ES-I3 (cell line): ENCODE data around the gene EFNA3.

Experiments used
- H3K36me3 ChIP-seq: 2 replicates; pipeline ENCODE4 v1.6.1; 2013; ENCODE audit warnings: mild to moderate bottlenecking, low read length, control low read depth, moderate library complexity; ENCODE audit not compliant: insufficient read depth
- H3K4me1 ChIP-seq: 2 replicates; pipeline ENCODE4 v1.6.1; 2013; ENCODE audit warnings: mild to moderate bottlenecking, control low read depth, low read length; ENCODE audit not compliant: insufficient read depth
- H3K9ac ChIP-seq: 2 replicates; pipeline ENCODE4 v1.6.1; 2013; ENCODE audit warnings: low read depth, mild to moderate bottlenecking, low read length, moderate library complexity
- H3K9me3 ChIP-seq: 2 replicates; pipeline ENCODE4 v1.6.1; 2013; ENCODE audit warnings: mild to moderate bottlenecking, low read length, moderate library complexity; ENCODE audit not compliant: control insufficient read depth, insufficient read depth

The EFNA3 gene

DNA sequence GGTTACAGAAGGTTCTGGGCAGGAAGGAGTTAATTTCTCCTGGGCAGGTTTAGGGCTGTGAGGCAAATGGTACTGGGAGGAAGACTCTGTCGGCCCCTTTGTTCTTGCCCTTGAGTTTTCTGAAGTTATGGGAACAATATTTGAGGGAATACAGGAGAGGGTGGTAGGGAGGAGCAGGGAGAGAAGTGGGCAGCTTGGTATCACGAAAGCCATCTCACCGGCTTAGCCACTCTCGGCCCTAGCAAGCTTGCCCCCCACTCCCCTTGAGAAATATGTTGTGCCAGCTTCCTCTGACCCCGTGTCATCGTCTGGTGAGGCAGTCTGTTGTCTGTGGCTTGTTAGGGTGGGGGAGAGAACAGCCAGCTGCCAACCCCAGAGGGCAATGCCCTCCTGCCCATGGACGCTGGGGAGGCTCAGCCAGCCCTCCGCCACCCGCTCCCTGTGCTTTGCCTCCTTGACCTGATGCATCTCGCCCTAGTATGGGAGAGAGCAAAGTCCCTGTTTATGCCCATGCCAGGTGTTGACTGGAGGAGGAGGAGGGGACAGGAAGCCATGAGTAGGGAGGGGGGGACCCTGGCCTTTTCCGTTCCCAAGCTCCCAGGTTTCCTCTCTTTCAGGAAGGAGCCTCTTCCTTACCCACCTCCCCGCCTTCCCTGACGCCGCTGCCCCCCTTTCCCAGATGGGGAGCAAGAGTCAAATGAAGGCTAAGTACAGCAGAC, 50.3 kb downstream of the EFNA3 start:
- Histone ChIP-seq H3K9me3 (no peaks in the 10 kb centered on the region), H3K4me1 (peaks cover 28% of the 10 kb centered on the region), H3K36me3 (no peaks in the 10 kb centered on the region), H3K9ac (peak overlapping the region; percentile 55)

DNA sequence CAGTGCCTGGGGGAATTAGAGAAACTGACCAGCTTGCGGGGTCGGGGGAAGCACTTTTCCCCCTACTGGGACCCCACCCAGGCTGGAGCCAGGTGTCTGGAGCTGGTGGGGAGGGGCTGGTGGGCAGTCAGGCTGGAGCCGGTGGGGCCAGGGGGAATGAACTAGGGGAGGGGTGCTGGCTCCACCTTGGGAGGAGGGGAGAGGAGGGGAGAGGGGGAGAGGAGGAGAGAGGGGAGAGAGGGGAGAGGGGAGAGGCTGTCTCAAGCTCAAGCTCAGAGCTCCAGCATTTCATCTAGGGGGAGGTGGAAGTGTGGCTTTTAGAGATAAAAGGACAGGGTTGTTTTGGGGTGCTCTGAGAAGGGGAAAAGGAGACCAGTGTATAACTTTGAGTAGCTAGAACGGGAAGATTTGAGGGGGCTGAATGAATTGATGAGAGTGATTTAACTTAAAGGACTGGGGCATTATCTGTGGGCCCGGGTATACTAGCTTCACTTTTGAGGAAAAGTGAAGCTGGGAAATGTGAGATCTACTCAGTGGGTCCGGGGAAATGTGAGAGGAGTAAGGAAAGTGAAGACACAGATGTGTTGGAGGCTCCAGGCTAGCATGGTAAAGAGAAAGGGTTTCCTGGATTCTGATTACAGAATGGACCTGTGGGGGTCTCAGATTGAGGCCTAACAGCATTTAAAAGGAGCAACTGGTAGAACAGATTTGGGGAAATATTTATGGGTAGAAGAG, 51.8 kb downstream of the EFNA3 start:
- Histone ChIP-seq H3K4me1 (peaks cover 27% of the 10 kb centered on the region), H3K36me3 (no peaks in the 10 kb centered on the region), H3K9me3 (no peaks in the 10 kb centered on the region), H3K9ac (peak overlapping the region; percentile 55; the same call in 1 of the 2 replicates)

DNA sequence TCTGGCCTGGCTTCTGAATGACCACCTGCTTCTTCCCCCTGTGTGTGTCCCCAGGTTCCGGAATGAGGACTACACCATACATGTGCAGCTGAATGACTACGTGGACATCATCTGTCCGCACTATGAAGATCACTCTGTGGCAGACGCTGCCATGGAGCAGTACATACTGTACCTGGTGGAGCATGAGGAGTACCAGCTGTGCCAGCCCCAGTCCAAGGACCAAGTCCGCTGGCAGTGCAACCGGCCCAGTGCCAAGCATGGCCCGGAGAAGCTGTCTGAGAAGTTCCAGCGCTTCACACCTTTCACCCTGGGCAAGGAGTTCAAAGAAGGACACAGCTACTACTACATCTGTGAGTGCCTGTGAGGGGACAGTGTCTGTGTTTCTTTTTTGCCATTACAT, 52.6 kb downstream of the EFNA3 start:
- H3K36me3 ChIP-seq = no peaks in the 10 kb centered on the region
- no peaks in the 10 kb centered on the region for H3K9me3 ChIP-seq
- no peak overlapping the region for H3K9ac ChIP-seq
- peaks cover 23% of the 10 kb centered on the region for H3K4me1 ChIP-seq

DNA sequence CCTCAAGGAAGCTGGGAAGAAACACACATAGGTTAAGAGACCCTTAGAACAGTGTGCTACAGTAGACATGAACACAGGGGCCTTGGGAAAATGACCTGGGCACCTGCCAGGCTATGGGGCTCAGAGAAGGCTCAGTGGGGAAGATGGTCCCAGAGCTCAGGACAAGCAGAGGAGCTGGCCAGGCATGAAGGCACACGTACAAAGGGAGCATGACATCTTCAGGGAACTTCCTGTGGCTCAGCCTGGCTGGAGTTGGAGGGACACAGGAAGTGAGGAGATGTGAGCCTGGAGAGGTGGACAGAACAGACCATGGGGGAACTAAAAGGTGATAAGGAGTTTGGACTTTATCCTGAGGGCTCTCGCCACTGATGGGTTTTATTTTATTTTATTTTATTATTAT, 53.2 kb downstream of the EFNA3 start:
- H3K9ac ChIP-seq = no peak overlapping the region
- no peaks in the 10 kb centered on the region for H3K36me3 ChIP-seq
- peaks cover 25% of the 10 kb centered on the region for H3K4me1 ChIP-seq
- no peaks in the 10 kb centered on the region for H3K9me3 ChIP-seq

DNA sequence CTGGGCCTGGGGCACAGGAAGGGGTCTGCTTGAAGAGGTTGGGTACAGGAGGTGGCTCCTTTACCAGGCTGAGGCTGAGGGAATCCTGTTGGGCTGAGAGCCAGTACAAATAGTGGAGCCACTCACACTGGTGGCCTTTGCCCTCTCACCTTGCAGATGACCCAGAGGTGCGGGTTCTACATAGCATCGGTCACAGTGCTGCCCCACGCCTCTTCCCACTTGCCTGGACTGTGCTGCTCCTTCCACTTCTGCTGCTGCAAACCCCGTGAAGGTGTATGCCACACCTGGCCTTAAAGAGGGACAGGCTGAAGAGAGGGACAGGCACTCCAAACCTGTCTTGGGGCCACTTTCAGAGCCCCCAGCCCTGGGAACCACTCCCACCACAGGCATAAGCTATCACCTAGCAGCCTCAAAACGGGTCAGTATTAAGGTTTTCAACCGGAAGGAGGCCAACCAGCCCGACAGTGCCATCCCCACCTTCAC, 55.2 kb downstream of the EFNA3 start:
- Histone ChIP-seq H3K9ac (no peak overlapping the region), H3K9me3 (no peaks in the 10 kb centered on the region), H3K4me1 (peaks cover 19% of the 10 kb centered on the region), H3K36me3 (no peaks in the 10 kb centered on the region)

DNA sequence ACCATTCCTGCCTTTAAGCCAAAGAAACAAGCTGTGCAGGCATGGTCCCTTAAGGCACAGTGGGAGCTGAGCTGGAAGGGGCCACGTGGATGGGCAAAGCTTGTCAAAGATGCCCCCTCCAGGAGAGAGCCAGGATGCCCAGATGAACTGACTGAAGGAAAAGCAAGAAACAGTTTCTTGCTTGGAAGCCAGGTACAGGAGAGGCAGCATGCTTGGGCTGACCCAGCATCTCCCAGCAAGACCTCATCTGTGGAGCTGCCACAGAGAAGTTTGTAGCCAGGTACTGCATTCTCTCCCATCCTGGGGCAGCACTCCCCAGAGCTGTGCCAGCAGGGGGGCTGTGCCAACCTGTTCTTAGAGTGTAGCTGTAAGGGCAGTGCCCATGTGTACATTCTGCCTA, 55.7 kb downstream of the EFNA3 start:
- peak overlapping the region; percentile 81; the same call in 1 of the 2 replicates for H3K9ac ChIP-seq
- no peaks in the 10 kb centered on the region for H3K9me3 ChIP-seq
- H3K4me1 ChIP-seq = peaks cover 17% of the 10 kb centered on the region
- H3K36me3 ChIP-seq = no peaks in the 10 kb centered on the region

DNA sequence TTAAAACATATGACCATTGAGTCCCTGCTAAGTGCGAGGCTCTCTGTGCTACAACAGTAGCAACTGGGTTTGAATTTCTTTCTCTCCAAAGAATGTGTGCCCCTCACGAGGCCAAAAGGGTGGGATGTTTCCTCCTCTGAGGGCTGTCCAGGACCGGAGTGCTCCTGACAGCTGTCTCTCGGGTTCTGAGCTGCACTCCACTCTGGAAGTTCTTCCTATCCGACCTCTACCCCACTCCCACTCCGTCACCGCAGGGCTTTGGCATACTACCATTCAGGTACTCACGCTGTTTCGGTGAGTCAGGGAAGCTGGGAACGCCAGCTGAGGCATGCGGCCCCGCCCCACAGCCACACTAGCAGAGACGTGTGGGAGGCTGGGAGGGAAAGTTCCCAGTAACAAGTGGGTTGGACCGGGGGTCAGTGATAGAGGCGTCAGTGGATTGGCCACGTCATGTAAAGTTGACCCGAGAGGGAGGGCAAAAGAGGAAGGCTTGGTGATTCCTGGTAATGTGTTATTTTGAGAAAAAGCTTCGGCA, 56.3 kb downstream of the EFNA3 start:
- Histone ChIP-seq H3K9ac (peak overlapping the region; percentile 81), H3K36me3 (no peaks in the 10 kb centered on the region), H3K4me1 (peaks cover 17% of the 10 kb centered on the region), H3K9me3 (no peaks in the 10 kb centered on the region)

DNA sequence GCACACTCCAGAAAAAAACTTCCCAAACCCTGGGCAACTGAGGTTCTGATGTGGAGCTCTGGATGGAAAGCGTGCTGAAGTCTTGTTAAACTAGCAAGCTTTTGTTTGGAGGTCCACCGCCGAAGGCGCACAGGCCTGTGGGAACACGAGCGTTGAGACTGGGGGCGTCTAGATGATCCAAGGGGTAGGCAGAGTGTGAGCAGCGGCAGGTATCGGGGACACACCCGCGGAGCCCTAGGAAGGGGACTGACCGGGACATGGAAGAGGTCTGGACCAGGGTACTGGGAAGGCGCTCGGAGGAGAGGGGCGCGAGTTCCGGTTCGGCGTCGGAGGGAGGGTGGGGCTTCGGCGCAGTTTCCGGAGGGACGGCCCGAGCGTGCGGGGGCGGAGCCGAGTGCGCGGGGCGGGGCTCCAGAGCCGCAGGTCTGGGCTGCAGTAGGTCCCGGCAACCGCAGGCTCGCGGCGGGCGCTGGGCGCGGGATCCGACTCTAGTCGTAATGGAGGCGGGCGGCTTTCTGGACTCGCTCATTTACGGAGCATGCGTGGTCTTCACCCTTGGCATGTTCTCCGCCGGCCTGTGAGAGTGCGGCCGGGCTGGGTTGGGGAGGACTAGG, 56.9 kb downstream of the EFNA3 start, which contains the start of gene SLC50A1:
Gene SLC50A1 (plus strand): TSS at position 438 of the 614 bp plus-strand sequence. CDS start 60 bp downstream, at position 498.
- Histone ChIP-seq H3K9me3 (no peaks in the 10 kb centered on the region), H3K36me3 (no peaks in the 10 kb centered on the region), H3K9ac (peak within 1 kb of the TSS; percentile 81), H3K4me1 (peaks cover 17% of the 10 kb centered on the region; the same call in 1 of the 2 replicates)

DNA sequence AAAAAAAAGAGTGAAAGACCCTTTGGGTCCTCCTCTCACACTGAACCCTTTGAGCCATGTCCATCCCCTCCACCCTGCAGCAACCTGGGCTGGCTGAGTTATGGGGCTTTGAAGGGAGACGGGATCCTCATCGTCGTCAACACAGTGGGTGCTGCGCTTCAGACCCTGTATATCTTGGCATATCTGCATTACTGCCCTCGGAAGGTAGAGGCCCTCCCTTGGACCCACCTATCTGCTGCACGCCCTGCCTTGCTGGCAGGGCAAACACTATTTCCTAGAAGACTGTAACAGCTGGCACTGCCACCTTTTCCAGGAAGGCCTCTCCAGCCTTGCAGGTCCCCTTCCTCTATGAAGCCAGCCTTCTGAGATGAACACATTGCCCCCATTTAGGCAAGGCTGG, 58.1 kb downstream of the EFNA3 start:
- Histone ChIP-seq H3K4me1 (peaks cover 13% of the 10 kb centered on the region; the same call in 1 of the 2 replicates), H3K9ac (peak overlapping the region; percentile 81; the same call in 1 of the 2 replicates), H3K9me3 (no peaks in the 10 kb centered on the region), H3K36me3 (no peaks in the 10 kb centered on the region)
